ENCODE results near the gene MUC5AC.
A peak's percentile ranks its signal among the peaks of the same experiment; 100 is the strongest.
"Not testable (repeated sequence)": the region's sequence is repeated elsewhere in the genome, so short reads cannot be mapped to it uniquely, and the experiment has no call there.

Gene MUC5AC, protein sequence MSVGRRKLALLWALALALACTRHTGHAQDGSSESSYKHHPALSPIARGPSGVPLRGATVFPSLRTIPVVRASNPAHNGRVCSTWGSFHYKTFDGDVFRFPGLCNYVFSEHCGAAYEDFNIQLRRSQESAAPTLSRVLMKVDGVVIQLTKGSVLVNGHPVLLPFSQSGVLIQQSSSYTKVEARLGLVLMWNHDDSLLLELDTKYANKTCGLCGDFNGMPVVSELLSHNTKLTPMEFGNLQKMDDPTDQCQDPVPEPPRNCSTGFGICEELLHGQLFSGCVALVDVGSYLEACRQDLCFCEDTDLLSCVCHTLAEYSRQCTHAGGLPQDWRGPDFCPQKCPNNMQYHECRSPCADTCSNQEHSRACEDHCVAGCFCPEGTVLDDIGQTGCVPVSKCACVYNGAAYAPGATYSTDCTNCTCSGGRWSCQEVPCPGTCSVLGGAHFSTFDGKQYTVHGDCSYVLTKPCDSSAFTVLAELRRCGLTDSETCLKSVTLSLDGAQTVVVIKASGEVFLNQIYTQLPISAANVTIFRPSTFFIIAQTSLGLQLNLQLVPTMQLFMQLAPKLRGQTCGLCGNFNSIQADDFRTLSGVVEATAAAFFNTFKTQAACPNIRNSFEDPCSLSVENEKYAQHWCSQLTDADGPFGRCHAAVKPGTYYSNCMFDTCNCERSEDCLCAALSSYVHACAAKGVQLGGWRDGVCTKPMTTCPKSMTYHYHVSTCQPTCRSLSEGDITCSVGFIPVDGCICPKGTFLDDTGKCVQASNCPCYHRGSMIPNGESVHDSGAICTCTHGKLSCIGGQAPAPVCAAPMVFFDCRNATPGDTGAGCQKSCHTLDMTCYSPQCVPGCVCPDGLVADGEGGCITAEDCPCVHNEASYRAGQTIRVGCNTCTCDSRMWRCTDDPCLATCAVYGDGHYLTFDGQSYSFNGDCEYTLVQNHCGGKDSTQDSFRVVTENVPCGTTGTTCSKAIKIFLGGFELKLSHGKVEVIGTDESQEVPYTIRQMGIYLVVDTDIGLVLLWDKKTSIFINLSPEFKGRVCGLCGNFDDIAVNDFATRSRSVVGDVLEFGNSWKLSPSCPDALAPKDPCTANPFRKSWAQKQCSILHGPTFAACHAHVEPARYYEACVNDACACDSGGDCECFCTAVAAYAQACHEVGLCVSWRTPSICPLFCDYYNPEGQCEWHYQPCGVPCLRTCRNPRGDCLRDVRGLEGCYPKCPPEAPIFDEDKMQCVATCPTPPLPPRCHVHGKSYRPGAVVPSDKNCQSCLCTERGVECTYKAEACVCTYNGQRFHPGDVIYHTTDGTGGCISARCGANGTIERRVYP (N-terminal part only)

DNA sequence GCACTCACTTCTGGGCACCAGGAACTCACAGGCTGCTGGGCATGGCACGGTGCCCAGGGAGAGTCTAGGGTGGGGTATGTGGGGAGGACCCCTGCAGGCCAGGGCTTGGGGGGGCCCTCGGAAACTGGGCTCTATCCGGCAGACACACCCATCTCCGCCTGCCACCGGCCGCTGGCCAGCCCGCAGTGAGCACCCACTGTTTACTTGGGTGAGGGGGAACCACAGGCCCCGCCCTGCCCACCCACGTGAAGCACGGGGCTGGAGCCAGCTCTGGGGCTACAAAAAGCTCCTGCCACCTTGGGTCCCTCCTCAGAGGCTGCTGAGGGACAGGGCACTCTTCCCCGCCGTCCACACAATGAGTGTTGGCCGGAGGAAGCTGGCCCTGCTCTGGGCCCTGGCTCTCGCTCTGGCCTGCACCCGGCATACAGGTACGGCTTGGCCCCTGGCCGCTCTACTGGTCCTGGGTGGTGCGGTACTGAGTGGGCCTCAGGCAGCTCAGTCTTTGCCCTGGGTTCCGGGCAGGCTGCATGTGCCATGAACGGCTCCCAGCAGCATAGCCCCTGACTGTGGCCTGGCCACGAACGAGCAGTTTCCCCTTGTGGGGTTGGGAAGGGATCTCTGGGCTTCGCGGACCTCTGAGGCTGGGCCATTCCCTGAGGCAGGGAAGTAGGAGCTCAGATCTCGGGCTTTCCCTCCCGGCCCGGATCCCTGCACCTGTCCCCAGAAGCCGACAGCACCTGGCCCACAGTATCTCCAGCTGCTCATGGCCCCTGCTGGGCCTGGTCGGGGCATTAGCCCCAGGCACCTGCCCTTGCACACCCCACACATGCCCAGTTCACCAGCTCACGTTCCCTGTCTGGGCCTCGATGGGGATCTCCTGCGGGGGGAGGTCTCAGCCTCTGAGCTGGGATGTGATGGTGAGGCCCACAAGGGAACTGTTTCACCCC is at the start of gene MUC5AC:
Gene MUC5AC (plus strand): TSS at position 309 of the 947 bp plus-strand sequence. CDS start 47 bp downstream, at position 356.
- no peak for ATAC-seq (replicated peaks; ENCODE audit: extremely low read depth, poor library complexity, severe bottlenecking)
- DNase-seq (ENCODE audit: low spot score in 2 of 2): peak in 1 of 2 donors; percentile 9
- Mint-ChIP-seq H3K27ac (ENCODE audit: low read depth) (no peak within 1 kb of the TSS), H3K4me1 (no peaks in the 10 kb centered on the region), H3K9me3 (no peaks in the 10 kb centered on the region), H3K27me3 (peaks cover 8% of the 10 kb centered on the region), H3K4me3 (no peak within 1 kb of the TSS), H3K36me3 (ENCODE audit: insufficient read depth) (no peaks in the 10 kb centered on the region)

DNA sequence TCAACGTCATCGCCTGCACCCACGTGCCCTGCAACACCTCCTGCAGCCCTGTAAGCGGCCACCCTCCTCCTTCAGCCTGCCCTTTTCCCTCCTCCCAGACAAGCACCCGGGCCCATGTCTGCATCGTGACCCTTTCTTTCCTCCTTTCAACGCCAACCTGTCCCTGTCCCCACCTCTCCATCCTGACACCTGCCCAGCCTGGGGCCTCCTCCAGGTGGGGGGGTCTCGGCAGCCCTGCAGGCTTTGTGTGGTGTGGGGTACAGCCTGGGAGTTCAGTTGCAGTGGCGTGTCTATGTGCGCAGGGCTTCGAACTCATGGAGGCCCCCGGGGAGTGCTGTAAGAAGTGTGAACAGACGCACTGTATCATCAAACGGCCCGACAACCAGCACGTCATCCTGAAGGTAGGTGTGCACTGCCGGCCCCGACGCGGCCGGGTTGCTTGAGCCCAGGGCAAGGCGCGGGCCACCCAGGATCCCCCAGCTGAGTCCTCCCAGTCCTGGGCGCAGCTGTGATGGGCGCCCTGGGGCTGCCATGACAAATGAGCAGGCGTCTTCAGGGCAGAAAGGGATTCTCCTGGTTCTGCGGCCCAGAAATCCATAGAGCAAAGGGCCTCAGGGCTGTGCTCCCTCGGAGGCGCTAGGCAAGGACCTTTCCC is 49.4 kb upstream of the MUC5AC start:
- H3K27ac Mint-ChIP-seq (ENCODE audit: low read depth): no peak overlapping the region
- DNase-seq (ENCODE audit: low spot score in 2 of 2) (no peak), ATAC-seq (replicated peaks; ENCODE audit: extremely low read depth, poor library complexity, severe bottlenecking) (no peak)
- no peak overlapping the region for H3K4me3 Mint-ChIP-seq
- H3K36me3 Mint-ChIP-seq (ENCODE audit: insufficient read depth): no peaks in the 10 kb centered on the region
- no peaks in the 10 kb centered on the region for H3K4me1 Mint-ChIP-seq
- no peaks in the 10 kb centered on the region for H3K9me3 Mint-ChIP-seq
- no peaks in the 10 kb centered on the region for H3K27me3 Mint-ChIP-seq

DNA sequence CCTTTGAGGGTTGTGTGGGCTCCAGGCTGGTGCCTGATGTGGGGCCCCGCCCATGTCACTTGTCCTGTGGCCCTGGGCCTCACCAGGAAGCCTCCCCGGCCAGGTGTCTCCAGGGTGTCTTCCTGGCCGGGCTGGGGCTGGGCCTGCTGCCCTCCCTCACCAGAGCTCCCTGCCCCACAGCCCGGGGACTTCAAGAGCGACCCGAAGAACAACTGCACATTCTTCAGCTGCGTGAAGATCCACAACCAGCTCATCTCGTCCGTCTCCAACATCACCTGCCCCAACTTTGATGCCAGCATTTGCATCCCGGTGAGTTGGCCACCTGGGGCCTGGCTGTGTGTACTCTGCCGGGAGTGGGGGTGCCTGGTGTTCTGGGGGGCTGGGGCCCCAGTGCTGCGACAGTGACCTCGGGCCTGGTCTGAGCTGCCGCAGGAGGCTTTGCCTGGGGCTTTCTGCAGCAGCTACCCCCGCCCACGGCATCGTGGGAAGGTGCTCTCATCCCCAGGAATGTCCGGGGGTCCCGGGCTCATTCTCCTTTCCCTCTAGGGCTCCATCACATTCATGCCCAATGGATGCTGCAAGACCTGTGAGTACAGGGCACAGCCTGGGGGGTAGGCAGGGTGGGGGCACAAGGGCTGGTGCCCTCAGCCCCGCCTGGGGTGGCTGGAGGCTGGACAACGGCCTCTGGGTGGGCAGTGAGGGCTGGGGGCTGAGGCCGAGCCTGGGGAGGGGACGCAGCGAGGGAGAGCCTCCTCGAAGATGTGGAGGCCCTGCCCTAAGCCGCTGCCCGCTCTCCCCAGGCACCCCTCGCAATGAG is 48.4 kb upstream of the MUC5AC start:
- Mint-ChIP-seq H3K4me3 (no peak overlapping the region), H3K4me1 (no peaks in the 10 kb centered on the region), H3K36me3 (ENCODE audit: insufficient read depth) (no peaks in the 10 kb centered on the region), H3K27ac (ENCODE audit: low read depth) (no peak overlapping the region), H3K27me3 (no peaks in the 10 kb centered on the region), H3K9me3 (no peaks in the 10 kb centered on the region)
- DNase-seq (ENCODE audit: low spot score in 2 of 2) (no peak), ATAC-seq (replicated peaks; ENCODE audit: extremely low read depth, poor library complexity, severe bottlenecking) (no peak)

DNA sequence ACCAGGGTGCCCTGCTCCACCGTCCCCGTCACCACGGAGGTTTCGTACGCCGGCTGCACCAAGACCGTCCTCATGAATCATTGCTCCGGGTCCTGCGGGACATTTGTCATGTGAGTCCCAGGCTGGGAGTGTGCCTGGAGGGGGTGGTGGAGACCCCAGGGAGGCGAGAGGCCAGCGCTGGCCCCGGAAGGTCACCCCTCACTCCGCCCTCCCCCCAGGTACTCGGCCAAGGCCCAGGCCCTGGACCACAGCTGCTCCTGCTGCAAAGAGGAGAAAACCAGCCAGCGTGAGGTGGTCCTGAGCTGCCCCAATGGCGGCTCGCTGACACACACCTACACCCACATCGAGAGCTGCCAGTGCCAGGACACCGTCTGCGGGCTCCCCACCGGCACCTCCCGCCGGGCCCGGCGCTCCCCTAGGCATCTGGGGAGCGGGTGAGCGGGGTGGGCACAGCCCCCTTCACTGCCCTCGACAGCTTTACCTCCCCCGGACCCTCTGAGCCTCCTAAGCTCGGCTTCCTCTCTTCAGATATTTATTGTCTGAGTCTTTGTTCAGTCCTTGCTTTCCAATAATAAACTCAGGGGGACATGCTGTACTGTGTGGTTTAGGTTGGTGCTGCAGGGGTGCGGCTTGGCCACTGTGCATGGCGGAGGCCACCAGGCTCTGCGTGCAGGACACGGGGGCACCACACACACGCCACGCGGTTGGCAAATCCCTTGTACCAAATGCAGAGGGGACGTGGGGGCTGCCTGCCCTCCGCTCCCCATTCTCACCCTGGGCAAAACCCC is 47.6 kb upstream of the MUC5AC start:
- H3K4me1 Mint-ChIP-seq: no peaks in the 10 kb centered on the region
- no peak for DNase-seq (ENCODE audit: low spot score in 2 of 2)
- no peaks in the 10 kb centered on the region for H3K27me3 Mint-ChIP-seq

DNA sequence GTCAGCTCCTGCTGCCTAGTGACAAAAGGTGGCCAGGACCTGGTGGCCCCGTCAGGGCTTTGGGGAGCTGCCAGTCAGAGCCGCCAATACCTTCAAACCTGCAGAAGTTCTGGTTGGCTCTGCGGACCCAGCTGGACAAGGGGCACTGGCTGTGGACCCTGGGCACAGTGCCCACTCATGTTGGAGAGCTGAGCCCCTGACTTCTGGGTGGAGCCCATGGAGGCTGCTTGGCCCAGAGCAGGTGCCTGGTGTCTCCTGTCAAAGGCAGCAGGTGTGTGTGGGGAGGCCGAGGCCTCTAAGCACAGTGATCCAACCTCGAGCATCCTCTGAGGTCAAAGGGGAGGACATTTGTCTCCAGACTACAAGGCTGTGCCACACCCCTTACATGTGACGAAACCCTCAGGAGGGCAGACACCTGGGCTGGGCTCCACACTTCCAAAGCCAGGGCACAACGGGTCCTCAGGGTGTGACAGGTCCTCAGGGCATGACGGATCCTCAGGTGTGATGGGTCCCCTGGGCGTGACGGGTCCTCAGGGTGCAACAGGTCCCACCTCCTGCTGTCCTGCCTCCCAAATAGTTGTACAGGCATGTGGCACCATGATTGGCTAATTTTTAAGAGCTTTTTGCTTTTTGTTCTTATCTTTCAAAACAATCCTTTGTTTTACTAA is 46.1 kb upstream of the MUC5AC start:
- Mint-ChIP-seq H3K36me3 (ENCODE audit: insufficient read depth) (no peaks in the 10 kb centered on the region), H3K27me3 (no peaks in the 10 kb centered on the region), H3K9me3 (no peaks in the 10 kb centered on the region), H3K4me3 (no peak overlapping the region), H3K4me1 (no peaks in the 10 kb centered on the region), H3K27ac (ENCODE audit: low read depth) (no peak overlapping the region)
- DNase-seq (ENCODE audit: low spot score in 2 of 2): no peak
- no peak for ATAC-seq (replicated peaks; ENCODE audit: extremely low read depth, poor library complexity, severe bottlenecking)

More for the DNA sequence above, 47.6 kb upstream of the MUC5AC start:
- H3K9me3 Mint-ChIP-seq: no peaks in the 10 kb centered on the region
- H3K27ac Mint-ChIP-seq (ENCODE audit: low read depth): no peak overlapping the region
- ATAC-seq (replicated peaks; ENCODE audit: extremely low read depth, poor library complexity, severe bottlenecking): no peak
- no peak overlapping the region for H3K4me3 Mint-ChIP-seq
- no peaks in the 10 kb centered on the region for H3K36me3 Mint-ChIP-seq (ENCODE audit: insufficient read depth)

DNA sequence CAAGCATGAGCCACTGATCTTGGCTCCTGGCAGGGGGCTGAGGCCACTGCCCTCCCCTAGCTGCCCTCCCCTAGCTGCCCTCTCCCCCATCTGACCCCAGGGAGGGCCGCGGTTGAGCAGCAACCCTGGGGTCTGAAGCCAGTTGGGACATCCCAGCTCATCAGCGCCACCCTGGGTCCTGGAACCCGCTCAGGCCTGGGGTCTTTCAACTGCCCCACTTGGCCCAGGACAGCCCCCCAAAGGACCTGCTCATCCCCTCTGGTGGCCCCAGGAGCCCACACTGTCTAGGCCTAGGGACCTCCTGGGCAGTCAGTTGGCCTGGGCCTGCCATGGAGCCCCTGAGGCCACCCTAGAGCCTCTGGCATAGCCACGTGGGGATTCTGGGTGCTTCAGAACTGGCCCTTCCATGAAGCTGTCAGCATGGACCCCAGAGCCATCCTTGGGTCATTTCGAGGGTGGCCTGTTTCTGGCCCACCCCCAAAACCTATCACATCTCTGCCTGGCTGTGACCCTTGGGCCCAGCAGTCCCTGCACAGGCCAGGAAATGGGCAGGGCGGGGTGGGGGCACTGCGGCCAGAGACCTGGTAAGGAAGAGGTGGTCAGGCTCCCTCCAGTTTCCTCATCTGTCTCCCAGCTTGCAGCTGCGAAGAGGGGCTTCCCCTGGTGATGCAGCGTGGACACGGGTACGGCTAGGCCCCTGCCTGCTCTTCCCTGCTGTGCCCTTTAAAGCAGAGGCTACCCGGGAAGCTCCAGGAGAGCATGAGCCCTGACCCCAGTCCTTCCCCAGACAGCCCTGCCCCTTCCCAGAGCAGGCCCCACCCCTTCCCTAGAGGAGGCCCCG is 45.2 kb upstream of the MUC5AC start:
- H3K36me3 Mint-ChIP-seq (ENCODE audit: insufficient read depth): no peaks in the 10 kb centered on the region

DNA sequence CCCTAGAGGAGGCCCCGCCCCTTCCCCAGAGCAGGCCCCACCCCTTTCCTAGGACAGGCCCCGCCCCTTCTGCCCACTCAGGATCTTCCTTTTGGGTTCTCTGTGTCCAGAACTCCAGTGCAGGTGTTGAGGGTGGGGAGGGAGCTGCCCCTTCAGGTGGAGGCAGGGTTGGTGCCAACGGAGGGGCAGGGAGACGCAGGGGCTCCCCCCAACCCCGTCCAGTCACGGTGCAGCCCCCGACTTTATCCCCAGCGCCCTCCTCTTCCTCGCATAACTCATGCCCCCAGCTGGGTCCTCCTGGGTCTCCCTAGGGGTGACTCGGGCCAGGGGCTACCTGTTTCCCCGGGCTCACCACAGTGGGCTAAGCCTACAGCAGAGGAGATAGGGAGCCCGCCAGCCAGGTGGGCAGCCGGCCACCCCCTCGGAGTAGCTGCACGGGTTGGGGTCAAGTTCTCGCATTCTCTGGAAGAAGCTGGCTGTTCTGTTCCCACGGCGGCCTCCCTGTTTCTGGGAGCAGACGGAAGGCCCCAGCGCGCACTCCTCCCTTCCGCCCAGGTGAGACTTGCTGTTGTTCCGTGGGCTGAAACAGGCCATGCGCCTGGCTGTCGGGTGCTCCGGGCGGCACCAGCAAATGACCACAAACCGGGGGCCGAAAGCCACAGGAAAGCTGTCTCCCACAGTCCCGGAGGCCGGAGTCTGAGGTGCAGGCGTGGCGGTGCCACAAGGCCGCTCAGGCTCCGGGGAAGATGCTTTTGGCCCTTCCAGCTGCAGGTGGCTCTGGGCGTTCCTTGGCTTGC is 44.1 kb upstream of the MUC5AC start:
- H3K4me1 Mint-ChIP-seq: no peaks in the 10 kb centered on the region
- no peaks in the 10 kb centered on the region for H3K36me3 Mint-ChIP-seq (ENCODE audit: insufficient read depth)
- peaks cover 4% of the 10 kb centered on the region for H3K27me3 Mint-ChIP-seq
- H3K9me3 Mint-ChIP-seq: no peaks in the 10 kb centered on the region
- DNase-seq (ENCODE audit: low spot score in 2 of 2): no peak
- no peak for ATAC-seq (replicated peaks; ENCODE audit: extremely low read depth, poor library complexity, severe bottlenecking)
- no peak overlapping the region for H3K4me3 Mint-ChIP-seq
- H3K27ac Mint-ChIP-seq (ENCODE audit: low read depth): no peak overlapping the region

More for the DNA sequence above, 45.2 kb upstream of the MUC5AC start:
- ATAC-seq (replicated peaks; ENCODE audit: extremely low read depth, poor library complexity, severe bottlenecking) (no peak), DNase-seq (ENCODE audit: low spot score in 2 of 2) (no peak)
- H3K4me3 Mint-ChIP-seq: no peak overlapping the region
- no peak overlapping the region for H3K27ac Mint-ChIP-seq (ENCODE audit: low read depth)
- no peaks in the 10 kb centered on the region for H3K27me3 Mint-ChIP-seq
- H3K4me1 Mint-ChIP-seq: no peaks in the 10 kb centered on the region
- no peaks in the 10 kb centered on the region for H3K9me3 Mint-ChIP-seq

DNA sequence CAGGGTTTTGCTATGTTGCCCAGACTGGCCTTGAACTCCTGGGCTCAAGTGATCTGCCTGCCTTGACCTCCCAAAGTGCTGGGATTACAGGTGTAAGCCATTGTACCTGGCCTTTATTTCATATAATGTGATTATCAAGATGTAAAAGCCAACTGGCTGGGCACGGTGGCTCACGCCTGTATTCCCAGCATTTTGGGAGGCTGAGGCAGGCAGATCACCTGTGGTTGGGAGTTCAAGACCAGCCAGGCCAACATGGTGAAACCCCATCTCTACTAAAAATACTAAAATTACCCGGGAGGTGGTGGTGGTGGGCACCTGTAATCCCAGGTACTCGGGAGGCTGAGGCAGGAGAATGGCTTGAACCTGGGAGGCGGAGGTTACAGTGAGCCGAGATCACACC is 42.5 kb upstream of the MUC5AC start:
- not testable (repeated sequence) for H3K27me3 Mint-ChIP-seq; DNase-seq (ENCODE audit: low spot score in 2 of 2); H3K9me3 Mint-ChIP-seq; H3K27ac Mint-ChIP-seq (ENCODE audit: low read depth); H3K4me3 Mint-ChIP-seq; H3K4me1 Mint-ChIP-seq; H3K36me3 Mint-ChIP-seq (ENCODE audit: insufficient read depth); ATAC-seq (replicated peaks; ENCODE audit: extremely low read depth, poor library complexity, severe bottlenecking)

DNA sequence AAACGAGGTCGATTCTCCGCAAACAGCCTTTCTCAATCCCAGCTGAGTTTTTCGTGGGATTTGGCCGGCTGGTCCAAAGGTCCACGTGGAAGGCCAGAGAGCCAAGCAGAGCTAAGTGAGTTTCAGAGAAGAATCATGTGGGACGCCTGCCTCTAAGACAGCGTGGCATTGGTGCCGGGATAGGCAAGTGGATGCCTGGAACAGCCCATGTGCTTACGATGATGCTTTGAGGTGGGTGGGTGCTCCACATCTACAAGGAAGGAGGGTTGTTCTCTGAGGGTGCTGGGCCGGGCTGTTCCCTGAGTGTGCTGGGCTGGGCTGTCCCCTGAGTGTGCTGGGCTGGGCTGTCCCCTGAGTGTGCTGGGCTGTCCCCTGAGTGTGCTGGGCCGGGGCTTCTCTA is 41.6 kb upstream of the MUC5AC start:
- Mint-ChIP-seq H3K27me3 (peaks cover 10% of the 10 kb centered on the region), H3K27ac (ENCODE audit: low read depth) (no peak overlapping the region), H3K9me3 (no peaks in the 10 kb centered on the region), H3K4me3 (no peak overlapping the region), H3K4me1 (no peaks in the 10 kb centered on the region), H3K36me3 (ENCODE audit: insufficient read depth) (no peaks in the 10 kb centered on the region)
- DNase-seq (ENCODE audit: low spot score in 2 of 2) (no peak), ATAC-seq (replicated peaks; ENCODE audit: extremely low read depth, poor library complexity, severe bottlenecking) (no peak)
